Breast epithelium (tissue), 3 donors: Measurements from ENCODE around the gene DOP1A.

ENCODE experiments used
- CTCF ChIP-seq, 3 donors: fragments of 450-650 bp; IDR thresholded peaks; one replicate each; pipeline ENCODE4 v1.5.1; 2016 to 2017; ENCODE audit warnings: antibody characterized with exemption in 3 of 3, mild to moderate bottlenecking in 3 of 3, moderate library complexity in 3 of 3
- POLR2A ChIP-seq: fragments of 450-650 bp; IDR thresholded peaks from one replicate; pipeline ENCODE4 v1.6.1; 2016; ENCODE audit warnings: antibody characterized with exemption, mild to moderate bottlenecking, moderate library complexity
- POLR2AphosphoS5 ChIP-seq, 3 donors: sonication (generic); formaldehyde crosslinking; IDR thresholded peaks; one replicate each; pipeline ENCODE4 v1.6.1; 2017; ENCODE audit warnings: antibody characterized with exemption in 3 of 3

- TF ChIP-seq CTCF (IDR thresholded peaks at IDR 0.05): no peak
- TF ChIP-seq POLR2A: no peak
- TF ChIP-seq POLR2AphosphoS5 (IDR thresholded peaks at IDR 0.05): no peak
Measured at GRCh38 chr6:83151114-83151513, 83.6 kb downstream of the DOP1A start.
